Endothelial cell of umbilical vein (primary cell): ENCODE results near the gene AUTS2. TPM values are rescaled to one million over a fixed set of nuclear protein-coding genes. Genes with fewer than 3 reads are reported as not detected.
A peak's percentile ranks its signal among the peaks of the same experiment; 100 is the strongest.

ENCODE experiments used
- BruUV-seq: library from RNA; stranded (reverse); fragments of 400-500 nt; replicated peaks from 2 replicates; lab custom pipeline; 2021; lab: Mats Ljungman, UMichigan
- CTCF ChIA-PET: fragments of 300-600, 350-600 bp; sonication (Branson Sonifier 250); formaldehyde crosslinking; loops from one replicate; lab custom pipeline; 2021; ENCODE audit warnings: antibody characterized with exemption, inconsistent platforms; lab: Charles Lee
- POLR2A ChIA-PET: fragments of 300-600, 350-600 bp; sonication (Branson Sonifier 250); formaldehyde crosslinking; loops from one replicate; lab custom pipeline; 2021; ENCODE audit warnings: antibody characterized with exemption, inconsistent platforms; lab: Charles Lee
- DNase-seq: peaks from one replicate; pipeline ENCODE4 v3.0.0-alpha.2; 2011; ENCODE audit warnings: low read depth, low spot score
- FAIRE-seq: peaks from 2 replicates; lab custom pipeline; 2011; peaks lifted over from hg19 to GRCh38; lab: Jason Lieb, UNC
- H2AFZ ChIP-seq: 2 replicates; pipeline ENCODE4 v1.6.0; 2012; ENCODE audit warnings: low read depth, low read length, control low read depth, inconsistent platforms
- H3K27ac ChIP-seq: 2 replicates; pipeline ENCODE4 v1.5.1; 2011; ENCODE audit warnings: low read depth, mild to moderate bottlenecking, control low read depth, low read length, moderate library complexity; ENCODE audit not compliant: insufficient read depth
- H3K27me3 ChIP-seq, 2 experiments: 2 replicates each; pipeline versions ENCODE4 v1.6.0 to v1.6.1; 2011; ENCODE audit warnings: low read length in 2 of 2, mixed read lengths in 1 of 2; ENCODE audit not compliant: control insufficient read depth in 2 of 2, insufficient read depth in 2 of 2
- H3K36me3 ChIP-seq, 2 experiments: 2 replicates in 1 of 2; 3 replicates in 1 of 2; pipeline ENCODE4 v1.5.1; 2011; ENCODE audit warnings: low read length in 2 of 2, mild to moderate bottlenecking in 1 of 2, moderate library complexity in 1 of 2; ENCODE audit not compliant: control insufficient read depth in 2 of 2, insufficient read depth in 2 of 2; ENCODE audit errors: extremely low read depth in 1 of 2
- H3K4me1 ChIP-seq: 3 replicates; pipeline ENCODE4 v1.5.1; 2011; ENCODE audit warnings: mild to moderate bottlenecking, low read length; ENCODE audit not compliant: control insufficient read depth, insufficient read depth; ENCODE audit errors: extremely low read depth
- H3K4me2 ChIP-seq: 2 replicates; pipeline ENCODE4 v1.6.1; 2011; ENCODE audit warnings: low read length, control low read depth, mixed read lengths; ENCODE audit not compliant: insufficient read depth
- H3K4me3 ChIP-seq, 3 experiments: fragments of 200-600 bp in 1 of 3; sonication (generic), shearing (Covaris generic) in 1 of 3; replicated peaks in 1 of 3; 2 replicates each; pipeline ENCODE4 v1.5.1; 2011 to 2016; ENCODE audit warnings: control low read depth in 3 of 3, low read length in 3 of 3, mild to moderate bottlenecking in 2 of 3, inconsistent platforms in 1 of 3, low read depth in 1 of 3, moderate library complexity in 1 of 3; ENCODE audit not compliant: insufficient read depth in 1 of 3
- H3K79me2 ChIP-seq: 2 replicates; pipeline ENCODE4 v1.6.0; 2012; ENCODE audit warnings: low read length, inconsistent platforms; ENCODE audit not compliant: control insufficient read depth, insufficient read depth
- H3K9ac ChIP-seq: replicated peaks from 2 replicates; pipeline ENCODE3; 2011; ENCODE audit warnings: low read length, control low read depth; ENCODE audit not compliant: insufficient read depth; ENCODE audit errors: extremely low read depth
- H3K9me1 ChIP-seq: replicated peaks from 3 replicates; pipeline ENCODE4 v1.6.0; 2011; ENCODE audit warnings: mild to moderate bottlenecking, low read length; ENCODE audit not compliant: control insufficient read depth, insufficient read depth; ENCODE audit errors: extremely low read depth
- H3K9me3 ChIP-seq: replicated peaks from 2 replicates; pipeline ENCODE4 v1.5.1; 2012; ENCODE audit warnings: low read length, inconsistent platforms; ENCODE audit not compliant: control insufficient read depth, insufficient read depth
- H4K20me1 ChIP-seq: replicated peaks from 2 replicates; pipeline ENCODE3; 2011; ENCODE audit warnings: mild to moderate bottlenecking, low read length; ENCODE audit not compliant: control insufficient read depth, insufficient read depth; ENCODE audit errors: extremely low read depth
- CTCF ChIP-seq, 2 donors: IDR thresholded peaks; 1 replicate in 1 of 2; 2 replicates in 1 of 2; pipeline ENCODE4 v1.5.1; 2011; ENCODE audit warnings: low read length in 2 of 2, mild to moderate bottlenecking in 2 of 2, moderate library complexity in 2 of 2, control low read depth in 1 of 2, inconsistent platforms in 1 of 2, low read depth in 1 of 2; ENCODE audit not compliant: insufficient read depth in 1 of 2; ENCODE audit errors: extremely low read depth in 1 of 2
- EZH2 ChIP-seq: IDR thresholded peaks from 2 replicates; pipeline ENCODE4 v1.6.1; 2012; ENCODE audit warnings: borderline replicate concordance, low read depth, mild to moderate bottlenecking, moderate library complexity, low read length, inconsistent platforms; ENCODE audit not compliant: severe bottlenecking
- FOS ChIP-seq: IDR thresholded peaks from 2 replicates; pipeline ENCODE4 v1.6.1; 2011; ENCODE audit warnings: mild to moderate bottlenecking, low read length, moderate library complexity, borderline replicate concordance; ENCODE audit not compliant: insufficient read depth
- GATA2 ChIP-seq: IDR thresholded peaks from 2 replicates; pipeline ENCODE4 v1.7.0; 2011; ENCODE audit warnings: low read depth, mild to moderate bottlenecking, moderate library complexity, mixed read lengths, low read length; ENCODE audit not compliant: insufficient read length, insufficient read depth
- JUN ChIP-seq: IDR thresholded peaks from 2 replicates; pipeline ENCODE4 v1.6.1; 2011; ENCODE audit warnings: borderline replicate concordance, low read depth; ENCODE audit not compliant: insufficient read length, insufficient read depth
- MYC ChIP-seq: IDR thresholded peaks from one replicate; pipeline ENCODE4 v1.6.1; 2011; ENCODE audit warnings: mild to moderate bottlenecking, low read depth, low read length
- POLR2A ChIP-seq: IDR thresholded peaks from 2 replicates; pipeline ENCODE4 v1.6.1; 2012; ENCODE audit warnings: low read depth, mild to moderate bottlenecking, control low read depth, low read length
- POLR2AphosphoS5 ChIP-seq: IDR thresholded peaks from 2 replicates; pipeline ENCODE4 v1.6.1; 2012; ENCODE audit warnings: low read depth, mild to moderate bottlenecking, control low read depth, low read length, moderate library complexity; ENCODE audit not compliant: insufficient read depth
- dilution Hi-C: fragments of 300-500 bp; cut with MboI; formaldehyde crosslinking; loops from one replicate; pipeline ENCODE4 v1.15.0; 2019; ENCODE audit warnings: low sequenced_read_pairs; ENCODE audit not compliant: extremely low pct_ligation_motif_present
- intact Hi-C: fragments of 100-400 bp; cut with micrococcal nuclease; formaldehyde crosslinking; loops from one replicate; pipeline ENCODE4 v1.10.0; 2022
- polyA plus RNA-seq, 4 experiments: library from polyadenylated mRNA; depleted of rRNA in 3 of 4; stranded (reverse) in 3 of 4; unstranded in 1 of 4; fragments of >200 nt; gene quantifications; 2 replicates each; pipeline versions ENCODE4 v1.2.1 to v1.2.3, GENCODE V29; 2011 to 2012; ENCODE audit warnings: missing spikeins in 1 of 4
- total RNA-seq: library from RNA; stranded (reverse); gene quantifications from 2 replicates; pipeline ENCODE4 v1.2.3, GENCODE V29; 2021
- TF ChIP-seq, protein P1 (sequence below): IDR thresholded peaks from 2 replicates; pipeline ENCODE4 v1.6.1; 2011; ENCODE audit not compliant: insufficient read depth, insufficient read length

Gene AUTS2
- total and polyA plus RNA-seq, 2 donors (not counting 3 experiments of a cell fraction or from before 2014, with no cell fraction given): 0.59 to 8.0 TPM

GRCh38 chr7:69596723-69597277, 1.5 kb upstream of the AUTS2 start:
- intact Hi-C loops (no loop called here), dilution Hi-C loops (no loop called here)
- Histone ChIP-seq H3K36me3 (no peaks in the 10 kb centered on the region), H2AFZ (peak overlapping the region; percentile 73), H3K9ac (no peak overlapping the region), H3K4me1 (peaks cover 5% of the 10 kb centered on the region), H3K4me3 (peak overlapping the region in 1 of 3 experiments; percentile 62), H3K9me1 (no peaks in the 10 kb centered on the region), H3K9me3 (no peaks in the 10 kb centered on the region), H3K79me2 (no peaks in the 10 kb centered on the region), H3K27me3 (peaks cover 17 to 24% of the 10 kb centered on the region in 2 experiments), H4K20me1 (no peaks in the 10 kb centered on the region), H3K27ac (no peak overlapping the region), H3K4me2 (no peak overlapping the region)
- BruUV-seq: no TSS peak
- DNase-seq: peak; percentile 17
- FAIRE-seq: no peak
- CTCF ChIA-PET: interaction anchor here (1.1 kb wide), 1 partner anchor 8 kb away, joined by 3 read pairs; no protein-coding TSS in a partner anchor
- TF ChIP-seq GATA2 (no peak), CTCF (IDR thresholded peaks at IDR 0.05; ENCODE audit: extremely low read depth in 1 of 2, insufficient read depth in 1 of 2, low read depth in 1 of 2, low read length in 2 of 2) (no peak), JUN (no peak), MYC (no peak), POLR2AphosphoS5 (no peak), EZH2 (no peak), FOS (no peak), POLR2A (no peak)
- TF ChIP-seq, protein P1, sequence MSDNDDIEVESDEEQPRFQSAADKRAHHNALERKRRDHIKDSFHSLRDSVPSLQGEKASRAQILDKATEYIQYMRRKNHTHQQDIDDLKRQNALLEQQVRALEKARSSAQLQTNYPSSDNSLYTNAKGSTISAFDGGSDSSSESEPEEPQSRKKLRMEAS: no peak
- POLR2A ChIA-PET: no interaction called here
